Measurements from ENCODE around the gene GLIS1.

- no peak for TF ChIP-seq FOXP1 (CRISPR knock-in tag; IDR thresholded peaks at IDR 0.05; ENCODE audit: borderline replicate concordance)
- no peak for TF ChIP-seq MAX (CRISPR knock-in tag; IDR thresholded peaks at IDR 0.05)
- TF ChIP-seq STAT6 (CRISPR knock-in tag; conservative IDR thresholded peaks at IDR 0.05; ENCODE audit: low read depth), result no peak
- no peak for TF ChIP-seq NR2C2 (CRISPR knock-in tag; IDR thresholded peaks at IDR 0.05)
- TF ChIP-seq ESRRA (CRISPR knock-in tag; IDR thresholded peaks at IDR 0.05; ENCODE audit: borderline replicate concordance), result no peak
These were observed 13.3 kb upstream of the GLIS1 start for GRCh38 chr1:53752281-53752680.
